ENCODE data around the gene KIAA0586. TPM values are rescaled to one million over a fixed set of nuclear protein-coding genes. Genes with fewer than 3 reads are reported as not detected.
A peak's percentile ranks its signal among the peaks of the same experiment; 100 is the strongest.

The KIAA0586 gene
- total and polyA plus RNA-seq, 8 donors, result 3.9 to 12.4 (median 5.4) TPM

DNA sequence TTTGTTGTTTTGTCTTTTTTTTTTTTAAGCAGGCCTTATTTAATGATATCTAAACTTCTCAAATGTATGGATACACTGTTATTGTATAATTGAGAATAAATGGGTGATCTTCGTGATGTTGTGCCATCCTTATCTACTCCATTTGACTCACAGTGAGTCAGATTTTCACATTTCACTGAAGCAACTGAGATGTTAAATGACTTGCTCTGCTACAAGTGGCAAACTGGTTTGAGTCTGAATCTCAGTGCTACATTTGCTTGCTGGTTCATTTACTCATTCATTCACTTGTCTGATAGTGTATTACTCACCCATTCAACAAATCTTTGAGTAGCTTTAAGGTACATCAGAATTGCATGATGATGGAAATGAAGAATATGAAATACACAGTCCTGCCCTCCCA, 2.6 kb downstream of the KIAA0586 start:
- ATAC-seq, result no peak
- no peak for DNase-seq
- no peak overlapping the region for H3K4me3 ChIP-seq
- H3K9me3 ChIP-seq, result no peaks in the 10 kb centered on the region
- H3K4me1 ChIP-seq, result peaks cover 6 to 20% (median 13%) of the 10 kb centered on the region in 3 donors
- FAIRE-seq, result no peak
- 52 to 77% methylated on average over 1 of the region's 1 CpG for WGBS, 2 donors
- intact Hi-C loops (cut with DNase I), result no loop called here
- no peaks in the 10 kb centered on the region for H3K27me3 ChIP-seq
- H3K27ac ChIP-seq, result no peak overlapping the region
- TF ChIP-seq, protein P1, sequence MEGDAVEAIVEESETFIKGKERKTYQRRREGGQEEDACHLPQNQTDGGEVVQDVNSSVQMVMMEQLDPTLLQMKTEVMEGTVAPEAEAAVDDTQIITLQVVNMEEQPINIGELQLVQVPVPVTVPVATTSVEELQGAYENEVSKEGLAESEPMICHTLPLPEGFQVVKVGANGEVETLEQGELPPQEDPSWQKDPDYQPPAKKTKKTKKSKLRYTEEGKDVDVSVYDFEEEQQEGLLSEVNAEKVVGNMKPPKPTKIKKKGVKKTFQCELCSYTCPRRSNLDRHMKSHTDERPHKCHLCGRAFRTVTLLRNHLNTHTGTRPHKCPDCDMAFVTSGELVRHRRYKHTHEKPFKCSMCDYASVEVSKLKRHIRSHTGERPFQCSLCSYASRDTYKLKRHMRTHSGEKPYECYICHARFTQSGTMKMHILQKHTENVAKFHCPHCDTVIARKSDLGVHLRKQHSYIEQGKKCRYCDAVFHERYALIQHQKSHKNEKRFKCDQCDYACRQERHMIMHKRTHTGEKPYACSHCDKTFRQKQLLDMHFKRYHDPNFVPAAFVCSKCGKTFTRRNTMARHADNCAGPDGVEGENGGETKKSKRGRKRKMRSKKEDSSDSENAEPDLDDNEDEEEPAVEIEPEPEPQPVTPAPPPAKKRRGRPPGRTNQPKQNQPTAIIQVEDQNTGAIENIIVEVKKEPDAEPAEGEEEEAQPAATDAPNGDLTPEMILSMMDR (IDR thresholded peaks at IDR 0.05), result no peak
- H3K36me3 ChIP-seq, result peaks cover 0 to 13% (median 2%) of the 10 kb centered on the region in 3 donors

DNA sequence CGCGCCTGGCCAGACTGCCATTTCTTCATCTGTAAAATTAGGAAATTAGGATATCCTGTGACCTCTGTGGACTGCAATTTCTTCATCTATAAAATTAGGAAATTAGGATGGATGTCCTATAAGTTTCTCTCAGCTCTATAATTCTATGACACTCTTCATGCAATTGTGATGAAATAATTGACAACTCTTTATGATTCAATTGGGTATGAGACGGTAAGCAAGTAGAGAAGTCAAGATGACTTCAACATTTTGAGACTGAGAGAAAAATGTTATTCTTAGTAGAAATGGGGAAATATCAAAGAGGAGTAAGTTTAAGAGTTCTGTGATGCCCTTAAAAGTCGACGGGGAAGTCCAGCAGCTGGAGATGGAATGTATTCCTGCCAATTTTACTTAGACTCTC, 12.0 kb downstream of the KIAA0586 start:
- H3K9me3 ChIP-seq, result no peaks in the 10 kb centered on the region
- DNase-seq (no peak), ATAC-seq (no peak), FAIRE-seq (no peak)
- peaks cover 0 to 27% (median 0%) of the 10 kb centered on the region in 3 donors for H3K36me3 ChIP-seq
- no peak overlapping the region for H3K4me3 ChIP-seq
- H3K27me3 ChIP-seq, result no peaks in the 10 kb centered on the region
- intact Hi-C loops (cut with DNase I), result no loop called here
- 84 to 93% methylated on average over 5 of the region's 5 CpGs for WGBS, 2 donors
- H3K4me1 ChIP-seq, result no peaks in the 10 kb centered on the region
- H3K27ac ChIP-seq, result no peak overlapping the region
- TF ChIP-seq, protein P1 (IDR thresholded peaks at IDR 0.05), result no peak

DNA sequence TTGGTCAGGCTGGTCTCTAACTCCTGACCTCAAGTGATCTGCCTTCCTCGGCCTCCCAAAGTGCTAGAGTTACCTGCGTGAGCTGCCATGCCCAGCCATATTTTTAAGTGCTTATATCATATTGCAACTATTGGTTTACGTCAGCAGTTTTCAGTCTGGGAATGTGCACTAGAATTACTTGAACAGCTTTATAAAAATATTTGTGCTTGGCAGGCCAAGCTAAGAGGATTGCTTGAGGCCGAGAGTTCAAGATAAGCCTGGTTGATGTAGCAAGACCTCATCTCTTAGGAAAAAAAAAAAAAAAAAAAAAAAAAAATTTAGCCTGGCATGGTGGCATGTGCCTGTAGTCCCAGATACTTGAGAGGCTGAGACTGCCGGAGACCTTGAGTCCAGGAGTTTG, 17.1 kb downstream of the KIAA0586 start:
- WGBS, 2 donors, result 93 to 98% methylated on average over 5 of the region's 5 CpGs
- TF ChIP-seq, protein P1 (IDR thresholded peaks at IDR 0.05), result no peak
- DNase-seq (no peak), ATAC-seq (no peak), FAIRE-seq (no peak)
- Histone ChIP-seq H3K36me3 (peaks cover 0 to 28% (median 0%) of the 10 kb centered on the region in 3 donors), H3K4me1 (no peaks in the 10 kb centered on the region), H3K9me3 (no peaks in the 10 kb centered on the region), H3K27ac (no peak overlapping the region), H3K27me3 (no peaks in the 10 kb centered on the region), H3K4me3 (no peak overlapping the region)
- intact Hi-C loops (cut with DNase I), result no loop called here

DNA sequence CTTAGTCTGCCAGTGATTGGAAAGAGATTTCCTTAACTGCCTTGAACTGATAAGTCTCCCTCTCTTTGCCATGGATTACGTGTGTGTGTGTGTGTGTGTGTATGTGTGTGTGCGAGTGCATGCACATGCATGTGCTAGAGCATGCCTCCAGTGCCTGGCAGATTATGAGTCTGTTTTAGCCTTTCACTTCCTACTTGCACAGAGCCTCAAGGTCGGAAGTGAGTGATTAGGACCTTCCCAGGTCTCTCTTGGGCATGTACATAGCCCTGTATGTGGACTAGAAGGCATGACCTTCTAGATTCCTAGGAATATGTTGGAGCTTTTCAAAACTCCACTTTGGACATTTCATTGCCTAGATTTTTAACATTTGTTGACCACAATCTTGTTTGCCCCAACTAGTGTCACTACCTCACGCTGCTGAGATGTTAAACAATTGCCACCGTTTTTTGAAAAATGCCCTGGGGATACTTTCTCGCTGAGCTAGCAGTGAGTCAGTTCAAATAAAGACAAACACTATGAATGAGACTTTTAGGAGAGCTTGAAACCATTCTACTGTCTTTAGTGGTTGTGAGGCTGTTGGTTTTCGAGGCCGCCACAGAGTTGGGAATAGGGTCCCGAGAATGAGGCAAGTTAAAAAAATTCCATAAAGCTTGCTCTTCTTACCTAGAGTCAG, 28.2 kb downstream of the KIAA0586 start:
- FAIRE-seq (no peak), ATAC-seq (peak in 2 of 4 donors; percentile 25 to 43), DNase-seq (no peak)
- Histone ChIP-seq H3K9me3 (no peaks in the 10 kb centered on the region), H3K36me3 (peaks cover 0 to 7% (median 0%) of the 10 kb centered on the region in 3 donors), H3K27ac (no peak overlapping the region), H3K27me3 (no peaks in the 10 kb centered on the region), H3K4me3 (no peak overlapping the region), H3K4me1 (no peaks in the 10 kb centered on the region)
- intact Hi-C loops (cut with DNase I), result no loop called here
- 83 to 84% methylated on average over 9 of the region's 9 CpGs for WGBS, 2 donors
- TF ChIP-seq, protein P1 (IDR thresholded peaks at IDR 0.05), result no peak

DNA sequence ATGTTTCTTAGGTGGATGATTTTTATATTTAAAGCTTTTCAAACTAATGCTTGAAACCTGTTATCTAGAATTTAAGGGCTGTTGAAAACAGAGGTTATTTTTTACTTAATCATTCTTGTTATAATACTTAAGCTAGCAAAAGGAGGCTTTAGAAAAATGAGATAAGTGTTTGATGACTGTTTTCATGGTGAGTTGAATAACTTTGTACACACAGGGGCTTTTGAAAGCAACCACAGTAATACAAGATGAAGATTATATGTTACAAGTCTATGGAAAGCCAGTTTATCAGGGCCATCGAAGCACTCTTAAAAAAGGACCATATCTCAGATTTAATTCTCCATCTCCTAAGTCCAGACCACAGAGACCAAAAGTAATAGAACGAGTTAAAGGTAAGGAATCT, 33.3 kb downstream of the KIAA0586 start:
- FAIRE-seq, result no peak
- WGBS, 2 donors, result 82 to 85% methylated on average over 2 of the region's 2 CpGs
- no peak for DNase-seq
- H3K36me3 ChIP-seq, result peaks cover 0 to 10% (median 0%) of the 10 kb centered on the region in 3 donors
- no peaks in the 10 kb centered on the region for H3K27me3 ChIP-seq
- TF ChIP-seq, protein P1 (IDR thresholded peaks at IDR 0.05), result no peak
- no peak for ATAC-seq
- no peak overlapping the region for H3K27ac ChIP-seq
- H3K4me1 ChIP-seq, result no peaks in the 10 kb centered on the region
- no peaks in the 10 kb centered on the region for H3K9me3 ChIP-seq
- no peak overlapping the region for H3K4me3 ChIP-seq
- intact Hi-C loops (cut with DNase I), result no loop called here
